ENCODE measurements around the gene LMO3. TPM values are rescaled to one million over a fixed set of nuclear protein-coding genes. Genes with fewer than 3 reads are reported as not detected.

LMO3 gene
- total RNA-seq, 2 donors from 2014 or later: 46.2 to 67.2 TPM

DNA sequence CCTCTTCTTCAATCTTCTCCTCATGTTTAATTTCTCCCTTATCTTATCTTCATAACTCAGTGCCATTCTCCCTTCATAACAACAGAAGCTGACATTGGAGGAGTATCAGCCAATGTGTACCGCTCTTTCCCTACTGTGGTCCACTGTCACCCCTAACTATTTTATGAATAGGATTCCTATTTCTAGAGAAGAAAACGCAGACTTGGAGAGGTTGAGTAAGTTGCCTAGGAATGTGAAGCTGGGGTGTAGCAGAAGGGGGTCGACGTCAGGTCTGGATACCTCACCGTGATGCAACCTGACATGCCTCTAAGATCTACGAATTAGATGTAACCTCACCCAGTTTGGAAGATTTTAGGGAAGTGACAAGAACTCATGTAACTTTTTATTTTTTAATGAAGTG is 17.1 kb downstream of the LMO3 start:
- Histone ChIP-seq H3K36me3 (replicated peaks in 1 of 2; ENCODE audit: insufficient read depth in 1 of 2, low read depth in 2 of 2) (no peaks in the 10 kb centered on the region), H3K27me3 (no peaks in the 10 kb centered on the region), H3K9me3 (no peaks in the 10 kb centered on the region), H3K27ac (peak overlapping the region in 2 of 4 donors; percentile 3 to 31), H3K4me3 (no peak overlapping the region), H3K4me1 (peaks cover 62% of the 10 kb centered on the region)
- ATAC-seq (no peak), DNase-seq (no peak)
- 80 to 88% methylated on average over 6 of the region's 6 CpGs for WGBS, 2 donors
- intact Hi-C loops (cut with DNase I): no loop called here
- TF ChIP-seq POLR2A (IDR thresholded peaks at IDR 0.05): no peak
- TF ChIP-seq, protein P1, sequence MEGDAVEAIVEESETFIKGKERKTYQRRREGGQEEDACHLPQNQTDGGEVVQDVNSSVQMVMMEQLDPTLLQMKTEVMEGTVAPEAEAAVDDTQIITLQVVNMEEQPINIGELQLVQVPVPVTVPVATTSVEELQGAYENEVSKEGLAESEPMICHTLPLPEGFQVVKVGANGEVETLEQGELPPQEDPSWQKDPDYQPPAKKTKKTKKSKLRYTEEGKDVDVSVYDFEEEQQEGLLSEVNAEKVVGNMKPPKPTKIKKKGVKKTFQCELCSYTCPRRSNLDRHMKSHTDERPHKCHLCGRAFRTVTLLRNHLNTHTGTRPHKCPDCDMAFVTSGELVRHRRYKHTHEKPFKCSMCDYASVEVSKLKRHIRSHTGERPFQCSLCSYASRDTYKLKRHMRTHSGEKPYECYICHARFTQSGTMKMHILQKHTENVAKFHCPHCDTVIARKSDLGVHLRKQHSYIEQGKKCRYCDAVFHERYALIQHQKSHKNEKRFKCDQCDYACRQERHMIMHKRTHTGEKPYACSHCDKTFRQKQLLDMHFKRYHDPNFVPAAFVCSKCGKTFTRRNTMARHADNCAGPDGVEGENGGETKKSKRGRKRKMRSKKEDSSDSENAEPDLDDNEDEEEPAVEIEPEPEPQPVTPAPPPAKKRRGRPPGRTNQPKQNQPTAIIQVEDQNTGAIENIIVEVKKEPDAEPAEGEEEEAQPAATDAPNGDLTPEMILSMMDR (IDR thresholded peaks at IDR 0.05): no peak

GRCh38 chr12:16587514-16587913 is 18.4 kb downstream of the LMO3 start:
- H3K4me3 ChIP-seq: no peak overlapping the region
- peaks cover 61% of the 10 kb centered on the region for H3K4me1 ChIP-seq
- DNase-seq: no peak
- ATAC-seq: no peak
- H3K36me3 ChIP-seq (replicated peaks in 1 of 2; ENCODE audit: insufficient read depth in 1 of 2, low read depth in 2 of 2): no peaks in the 10 kb centered on the region
- no peaks in the 10 kb centered on the region for H3K9me3 ChIP-seq
- TF ChIP-seq, protein P1 (IDR thresholded peaks at IDR 0.05): no peak
- WGBS, 2 donors: 28 to 48% methylated on average over 1 of the region's 1 CpG
- intact Hi-C loops (cut with DNase I): no loop called here
- H3K27ac ChIP-seq: peak overlapping the region; percentile 61 to 77 (median 69)
- H3K27me3 ChIP-seq: no peaks in the 10 kb centered on the region

GRCh38 chr12:16587110-16587453 is 18.9 kb downstream of the LMO3 start:
- H3K36me3 ChIP-seq (replicated peaks in 1 of 2; ENCODE audit: insufficient read depth in 1 of 2, low read depth in 2 of 2): no peaks in the 10 kb centered on the region
- TF ChIP-seq, protein P1 (IDR thresholded peaks at IDR 0.05): no peak
- no peak for TF ChIP-seq POLR2A (IDR thresholded peaks at IDR 0.05)
- peaks cover 57% of the 10 kb centered on the region for H3K4me1 ChIP-seq
- peak overlapping the region; percentile 61 to 77 (median 69) for H3K27ac ChIP-seq
- ATAC-seq (no peak), DNase-seq (no peak)
- no peaks in the 10 kb centered on the region for H3K9me3 ChIP-seq
- WGBS, 2 donors: 35 to 42% methylated on average over 3 of the region's 3 CpGs
- no peaks in the 10 kb centered on the region for H3K27me3 ChIP-seq
- H3K4me3 ChIP-seq: no peak overlapping the region
- intact Hi-C loops (cut with DNase I): no loop called here

GRCh38 chr12:16586350-16587109 is 19.4 kb downstream of the LMO3 start:
- WGBS, 2 donors: 62 to 63% methylated on average over 8 of the region's 8 CpGs
- no peak for TF ChIP-seq POLR2A (IDR thresholded peaks at IDR 0.05)
- TF ChIP-seq, protein P1 (IDR thresholded peaks at IDR 0.05): no peak
- peak; percentile 74 for ATAC-seq

GRCh38 chr12:16585781-16586180 is 20.2 kb downstream of the LMO3 start:
- DNase-seq (no peak), ATAC-seq (no peak)
- H3K27me3 ChIP-seq: no peaks in the 10 kb centered on the region
- TF ChIP-seq, protein P1 (IDR thresholded peaks at IDR 0.05): no peak
- TF ChIP-seq POLR2A (IDR thresholded peaks at IDR 0.05): no peak
- H3K36me3 ChIP-seq (replicated peaks in 1 of 2; ENCODE audit: insufficient read depth in 1 of 2, low read depth in 2 of 2): no peaks in the 10 kb centered on the region
- WGBS, 2 donors: 73 to 92% methylated on average over 2 of the region's 2 CpGs
- H3K4me1 ChIP-seq: peaks cover 50% of the 10 kb centered on the region
- no peaks in the 10 kb centered on the region for H3K9me3 ChIP-seq
- H3K27ac ChIP-seq: peak overlapping the region; percentile 6 to 77 (median 69)
- intact Hi-C loops (cut with DNase I): no loop called here
- H3K4me3 ChIP-seq: no peak overlapping the region

More at GRCh38 chr12:16586350-16587109, 19.4 kb downstream of the LMO3 start:
- H3K27ac ChIP-seq: peak overlapping the region; percentile 61 to 77 (median 69)
- peaks cover 55% of the 10 kb centered on the region for H3K4me1 ChIP-seq
- no peak overlapping the region for H3K4me3 ChIP-seq
- peak in 3 of 4 donors; percentile 49 to 64 (median 53) for DNase-seq
- no peaks in the 10 kb centered on the region for H3K36me3 ChIP-seq (replicated peaks in 1 of 2; ENCODE audit: insufficient read depth in 1 of 2, low read depth in 2 of 2)
- no peaks in the 10 kb centered on the region for H3K27me3 ChIP-seq
- intact Hi-C loops (cut with DNase I): no loop called here
- no peaks in the 10 kb centered on the region for H3K9me3 ChIP-seq

Data from body of pancreas (tissue), 4 donors.